DND-41 (cell line): ENCODE data around the gene ZNF701.

ENCODE experiments used
- CTCF ChIP-seq: IDR thresholded peaks from 2 replicates; pipeline ENCODE4 v1.5.1; 2012; ENCODE audit warnings: borderline replicate concordance, low read length, moderate library complexity, mild to moderate bottlenecking; ENCODE audit not compliant: poor library complexity, severe bottlenecking; ENCODE audit errors: extremely low read depth
- EZH2 ChIP-seq: IDR thresholded peaks from 3 replicates; pipeline ENCODE4 v1.6.1; 2012; ENCODE audit warnings: borderline replicate concordance, low read depth, mild to moderate bottlenecking, moderate library complexity, low read length, inconsistent platforms; ENCODE audit not compliant: severe bottlenecking

GRCh38 chr19:52566588-52566987, 3.5 kb upstream of the ZNF701 start:
- TF ChIP-seq CTCF = no peak
- no peak for TF ChIP-seq EZH2
